ENCODE results near the gene NPAS3.

GRCh38 chr14:33545696-33546095 lies 607.0 kb downstream of the NPAS3 start:
- TF ChIP-seq CTCF (CRISPR knock-in tag; IDR thresholded peaks at IDR 0.05), result no peak
- TF ChIP-seq YY1 (IDR thresholded peaks at IDR 0.05; ENCODE audit: insufficient read depth, insufficient replicate concordance, low read depth, low read length), result no peak
- TF ChIP-seq EZH2 (conservative IDR thresholded peaks at IDR 0.05; ENCODE audit: low read depth, low read length), result no peak
- TF ChIP-seq ZFP41 (CRISPR knock-in tag; IDR thresholded peaks at IDR 0.05; ENCODE audit: borderline replicate concordance), result no peak
- no peak for TF ChIP-seq POLR2AphosphoS2 (IDR thresholded peaks at IDR 0.05; ENCODE audit: low read depth, low read length)

Measured in HepG2 (cell line).